CMK (cell line): ENCODE data around the gene COX6A2.
"Not testable (repeated sequence)": the region's sequence is repeated elsewhere in the genome, so short reads cannot be mapped to it uniquely, and the experiment has no call there.

Source experiments
- DNase-seq: peaks from one replicate; pipeline ENCODE4 v3.0.0-alpha.2; 2010; ENCODE audit warnings: low read depth

COX6A2 gene

DNA sequence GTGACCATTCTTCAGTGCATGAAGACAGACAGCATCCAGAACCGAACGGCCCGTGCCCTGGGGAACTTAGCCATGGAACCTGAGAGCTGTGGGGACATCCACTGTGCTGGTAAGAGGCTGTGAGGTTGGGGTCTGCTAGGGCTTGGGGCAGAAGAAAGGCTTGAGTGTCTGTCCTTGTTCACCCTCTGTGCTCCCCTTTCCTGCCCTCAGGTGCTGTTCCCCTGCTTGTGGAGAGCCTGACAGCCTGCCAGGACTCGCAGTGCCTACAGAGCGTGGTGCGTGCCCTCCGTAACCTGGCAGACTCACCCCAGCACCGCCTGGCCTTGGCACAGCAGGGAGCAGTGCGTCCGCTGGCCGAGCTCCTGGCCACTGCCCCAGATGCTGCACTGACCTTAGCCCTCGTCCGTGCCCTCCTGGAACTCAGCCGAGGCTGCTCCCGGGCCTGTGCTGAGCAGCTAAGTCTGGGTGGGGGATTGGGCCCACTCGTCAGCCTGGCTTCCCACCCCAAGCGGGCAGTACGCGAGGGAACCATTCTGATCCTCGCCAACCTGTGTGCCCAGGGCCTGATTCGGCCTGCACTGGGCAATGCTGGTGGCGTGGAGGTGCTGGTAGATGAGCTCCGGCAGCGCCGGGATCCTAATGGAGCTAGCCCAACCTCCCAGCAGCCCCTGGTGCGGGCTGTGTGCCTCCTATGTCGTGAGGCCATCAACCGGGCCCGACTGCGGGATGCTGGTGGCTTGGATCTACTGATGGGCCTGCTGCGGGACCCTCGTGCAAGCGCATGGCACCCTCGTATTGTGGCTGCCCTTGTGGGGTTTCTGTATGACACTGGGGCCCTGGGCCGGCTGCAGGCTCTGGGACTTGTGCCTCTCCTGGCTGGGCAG lies 34.0 kb upstream of the COX6A2 start:
- no peak for DNase-seq

DNA sequence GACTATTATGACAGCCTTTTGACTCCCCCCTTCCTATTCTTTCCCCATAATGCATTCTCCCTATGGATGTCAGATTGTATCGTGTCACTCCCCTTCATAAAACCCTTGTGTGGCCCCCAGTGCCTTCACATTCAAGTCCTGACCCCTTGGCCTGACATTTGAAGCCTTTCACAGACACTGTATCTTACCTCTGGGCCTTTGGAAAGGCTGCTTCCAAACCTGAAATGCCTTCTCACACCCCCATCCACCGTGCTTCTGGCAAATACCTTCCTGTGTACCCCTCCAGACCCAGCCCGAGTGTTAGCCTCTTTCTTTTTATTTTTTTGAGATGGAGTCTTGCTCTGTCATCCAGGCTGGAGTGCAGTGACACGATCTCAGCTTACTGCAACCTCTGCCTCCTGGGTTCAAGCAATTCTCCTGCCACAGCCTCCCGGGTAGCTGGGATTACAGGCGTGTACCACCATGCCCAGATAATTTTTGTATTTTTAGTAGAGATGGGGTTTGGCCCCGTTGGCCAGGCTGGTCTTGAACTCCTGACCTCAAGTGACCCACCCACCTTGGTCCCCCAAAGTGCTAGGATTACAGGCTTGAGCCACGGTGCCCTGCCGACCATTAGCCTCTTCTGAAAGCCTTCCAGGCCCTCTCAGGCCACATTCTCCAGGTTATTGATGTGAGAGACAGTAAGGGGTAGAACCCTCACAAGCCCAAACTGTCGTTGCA lies 33.2 kb upstream of the COX6A2 start:
- no peak for DNase-seq

DNA sequence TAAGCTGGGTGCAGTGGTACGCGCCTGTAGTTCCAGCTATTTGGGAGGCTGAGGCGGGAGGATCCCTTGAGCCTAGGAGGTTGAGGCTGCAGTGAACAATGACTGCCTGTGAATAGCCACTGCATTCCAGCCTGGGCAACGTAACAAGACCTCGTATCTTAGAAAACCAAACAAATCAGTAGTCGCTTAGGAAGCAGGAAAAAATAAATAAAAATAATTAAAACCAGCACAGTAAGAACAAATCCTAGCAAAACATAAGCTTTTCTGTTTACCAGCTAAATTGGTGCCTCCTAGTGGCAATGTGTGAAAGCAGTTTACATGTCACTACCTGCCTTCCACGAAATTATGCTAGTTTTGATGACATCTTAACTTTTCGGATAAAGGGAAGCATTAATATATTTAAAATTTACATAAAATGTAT lies 32.4 kb upstream of the COX6A2 start:
- DNase-seq, result no peak

DNA sequence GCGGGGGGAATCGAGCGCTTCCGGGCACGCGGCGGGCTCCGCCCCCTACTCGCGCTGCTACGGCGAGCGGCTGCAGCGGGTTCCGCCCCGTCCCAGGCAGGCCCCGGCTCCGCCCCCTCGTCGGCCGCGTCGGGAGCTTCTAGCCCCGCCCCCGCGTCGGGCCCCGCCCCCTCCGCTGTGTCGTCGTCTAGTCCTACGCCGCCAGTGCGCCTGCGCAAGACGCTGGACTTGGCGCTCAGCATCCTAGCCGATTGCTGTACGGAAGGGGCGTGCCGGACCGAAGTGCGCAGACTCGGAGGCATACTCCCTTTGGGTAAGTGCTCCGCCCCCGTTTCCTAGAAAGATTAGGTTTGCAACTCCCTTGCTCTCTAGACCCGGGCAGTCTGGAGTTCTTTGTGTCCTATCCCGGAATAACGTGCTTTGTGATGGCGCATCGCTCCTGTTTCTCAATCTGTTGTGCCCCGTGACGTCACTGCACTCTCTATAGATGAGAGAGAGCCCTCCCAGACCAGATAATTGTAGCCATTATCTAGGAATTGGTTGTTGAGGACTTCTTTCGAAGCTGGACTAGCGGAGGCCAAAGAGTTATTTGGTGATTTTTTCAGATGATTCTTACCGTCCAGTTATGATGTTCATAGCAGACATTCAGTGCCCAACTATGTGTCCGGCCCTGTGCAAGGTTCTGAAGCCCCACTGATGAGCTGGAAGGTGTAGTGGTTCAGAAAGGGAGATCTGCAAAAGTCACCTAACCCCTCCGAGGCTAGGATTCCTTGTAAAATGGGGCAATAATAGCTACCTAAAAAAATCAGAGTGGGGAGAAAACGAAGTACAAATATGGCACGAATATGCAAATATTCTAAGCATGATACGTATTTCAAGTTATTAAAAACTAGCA lies 31.8 kb upstream of the COX6A2 start:
- DNase-seq, result peak; percentile 99

DNA sequence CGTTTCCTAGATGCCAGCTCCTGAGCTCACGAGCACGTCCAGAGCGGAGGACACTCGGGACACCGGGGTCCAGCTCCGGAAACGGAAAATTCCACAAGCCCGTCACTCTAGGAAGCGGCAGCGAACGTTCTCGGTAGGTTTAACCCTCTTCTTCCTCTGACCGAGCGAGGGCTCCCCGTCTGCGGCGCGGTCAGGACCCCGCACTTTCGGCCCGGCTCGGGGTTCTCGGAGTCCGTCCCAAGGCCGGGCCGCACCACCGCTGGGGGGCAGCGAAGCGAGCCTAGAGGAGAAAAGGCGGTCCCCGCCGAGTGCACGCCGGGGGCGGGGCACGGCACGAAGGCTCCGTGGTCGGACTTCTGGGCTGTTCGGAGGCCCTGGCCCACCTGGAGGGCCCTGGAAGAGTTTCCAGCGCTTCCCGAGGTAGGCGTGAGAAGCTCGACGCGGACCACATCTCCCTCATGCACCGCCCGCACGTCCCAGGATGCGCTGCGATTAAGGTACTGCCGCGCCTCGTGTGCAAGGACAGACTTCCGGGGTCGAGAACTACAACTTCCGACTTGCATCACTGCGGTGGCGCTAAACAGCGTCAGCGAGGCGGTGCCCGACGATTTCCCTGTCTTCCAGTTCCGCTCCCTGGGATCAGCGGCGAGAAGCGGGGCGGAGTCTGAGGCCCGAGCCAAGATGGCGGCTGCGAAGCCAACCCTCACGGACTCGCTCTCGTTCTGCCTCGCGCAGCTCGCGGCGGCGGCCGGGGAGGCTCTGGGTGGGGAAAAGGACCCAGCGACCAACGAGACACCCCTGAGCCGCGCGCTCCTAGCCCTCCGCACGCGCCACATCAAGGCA lies 30.9 kb upstream of the COX6A2 start, which contains the start of gene ARMC5:
Gene ARMC5 (plus strand): TSS at position 658 of the 843 bp plus-strand sequence. CDS start 24 bp downstream, at position 682.
- peak; percentile 97 for DNase-seq

DNA sequence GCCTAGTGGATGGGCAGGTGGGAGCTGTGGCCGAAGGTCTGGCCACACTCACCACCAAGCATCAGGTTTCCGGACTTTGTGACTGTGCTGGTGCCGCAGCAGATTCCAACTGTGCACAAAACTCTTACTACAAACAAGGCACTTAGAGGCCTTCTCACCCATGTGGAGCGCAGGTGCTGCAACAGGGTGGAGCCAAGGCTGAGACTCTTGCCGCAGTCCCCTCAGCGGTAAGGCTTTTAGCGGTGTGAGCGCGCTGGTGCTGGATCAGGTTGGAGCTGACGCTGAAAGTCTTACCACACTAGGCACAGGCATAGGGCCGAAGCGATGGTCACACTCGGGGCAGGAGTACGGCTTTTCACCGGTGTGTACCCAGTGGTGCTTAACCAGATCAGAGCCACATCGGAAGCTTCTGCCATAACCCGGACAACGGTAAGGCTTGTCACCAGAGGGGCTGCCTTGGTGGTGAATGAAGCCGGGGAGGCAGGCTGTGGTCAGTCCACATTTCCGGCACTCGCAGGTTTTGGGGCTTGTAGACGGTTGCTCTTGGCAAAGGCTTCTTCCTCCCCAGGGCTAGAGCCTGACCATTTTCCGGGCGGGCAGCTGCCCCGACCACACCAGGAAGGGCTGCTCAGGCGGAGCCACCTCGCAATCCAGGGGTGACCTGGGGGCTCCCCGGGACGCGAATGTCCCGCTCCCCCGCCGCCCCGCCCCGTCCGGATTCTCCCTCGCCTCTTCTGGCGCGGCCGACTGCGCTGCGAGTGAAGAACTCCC lies 30.1 kb upstream of the COX6A2 start:
- DNase-seq, result no peak

DNA sequence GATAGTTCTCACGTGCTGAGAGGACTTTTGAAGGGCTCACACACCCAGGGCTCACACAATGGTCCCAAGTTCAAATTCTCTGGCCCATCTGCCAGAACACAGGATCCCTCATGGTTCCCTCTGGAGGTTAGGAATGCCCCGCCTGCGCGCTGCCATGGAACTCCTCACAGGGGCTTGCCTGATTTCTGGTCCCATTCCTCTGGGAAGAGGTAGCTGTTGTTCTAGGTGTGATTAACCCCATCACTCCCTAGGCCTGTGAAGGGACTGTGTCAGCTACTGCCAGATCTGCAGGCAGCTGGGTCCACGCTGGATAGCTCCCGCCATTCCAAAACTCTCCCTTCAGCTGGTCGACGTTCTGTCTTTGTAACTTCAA lies 28.8 kb upstream of the COX6A2 start:
- DNase-seq, result no peak

DNA sequence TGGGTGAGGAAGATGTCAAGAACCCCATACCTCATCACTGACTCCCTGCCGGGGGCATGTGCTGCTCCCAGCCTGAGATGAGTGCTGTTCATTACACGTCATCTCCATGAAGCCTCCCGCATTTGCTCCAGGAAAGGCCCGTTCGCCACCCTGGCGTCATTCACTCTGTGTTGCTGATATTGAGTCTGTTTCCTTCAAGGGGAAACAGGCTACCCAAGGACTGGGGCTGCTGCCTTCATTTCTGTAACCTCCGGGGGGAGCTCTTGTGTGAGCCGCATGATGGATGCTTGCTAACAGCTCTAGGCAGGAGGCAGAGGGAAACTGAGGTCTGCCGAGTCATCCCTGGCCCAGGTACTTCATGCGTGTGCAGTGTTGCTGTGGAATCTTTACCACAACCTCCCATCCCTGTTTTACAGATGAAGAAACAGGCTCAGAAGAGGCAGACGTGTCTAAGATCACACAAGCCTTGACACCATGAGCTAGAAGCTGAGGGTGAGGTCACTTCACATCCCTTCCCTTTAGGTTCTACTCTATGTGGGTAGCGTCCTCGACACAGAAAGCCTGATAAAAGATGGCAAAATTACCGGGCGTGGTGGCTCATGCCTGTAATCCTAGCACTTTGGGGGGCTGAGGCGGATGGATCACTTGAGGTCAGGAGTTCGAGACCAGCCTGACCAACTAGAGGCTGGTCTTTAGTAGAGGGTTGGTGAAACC lies 27.6 kb upstream of the COX6A2 start:
- DNase-seq, result no peak

DNA sequence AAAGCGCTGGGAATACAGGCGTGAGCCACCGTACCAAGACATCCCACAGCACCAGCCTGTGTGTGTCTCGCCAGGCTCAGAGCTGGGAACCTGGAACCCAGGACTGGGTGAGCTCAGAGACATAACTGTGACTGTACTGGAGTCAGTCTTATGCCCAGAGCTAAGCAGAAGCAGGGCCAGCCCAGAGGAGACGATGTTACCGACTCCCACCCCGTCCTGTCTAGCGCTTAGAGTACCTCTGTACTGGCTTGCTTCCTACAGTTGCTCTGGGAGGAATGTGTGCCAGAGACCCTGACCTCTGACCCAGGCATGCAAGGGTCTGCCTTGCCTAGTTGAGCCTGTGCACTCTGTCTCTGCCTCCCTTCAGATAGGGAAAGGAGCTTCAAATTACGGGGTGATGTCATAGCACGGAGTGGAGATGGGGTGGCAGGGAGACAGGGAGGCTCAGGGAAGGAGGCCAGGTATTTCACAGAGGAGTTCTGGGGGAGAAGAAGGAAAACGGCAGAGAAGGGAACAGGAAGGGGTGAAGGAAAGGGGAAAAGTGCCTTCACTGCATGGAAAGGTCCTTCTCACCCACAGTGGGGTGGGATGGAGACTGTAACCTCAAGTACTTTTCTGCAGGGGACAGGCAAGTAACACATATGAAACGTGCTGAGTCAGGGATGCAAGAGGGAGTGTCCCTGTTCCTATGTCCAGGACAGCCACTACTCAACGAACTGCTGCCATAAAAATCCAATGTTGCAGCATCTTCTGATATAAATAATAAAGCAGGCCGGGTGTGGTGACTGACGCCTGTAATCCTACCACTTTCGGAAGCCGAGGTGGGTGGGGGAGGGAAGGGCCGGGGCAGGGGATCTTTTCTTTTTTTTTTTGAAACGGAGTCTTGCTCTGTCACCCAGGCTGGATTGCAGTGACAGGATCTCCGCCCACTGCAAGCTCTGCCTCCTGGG lies 25.4 kb upstream of the COX6A2 start:
- no peak for DNase-seq

DNA sequence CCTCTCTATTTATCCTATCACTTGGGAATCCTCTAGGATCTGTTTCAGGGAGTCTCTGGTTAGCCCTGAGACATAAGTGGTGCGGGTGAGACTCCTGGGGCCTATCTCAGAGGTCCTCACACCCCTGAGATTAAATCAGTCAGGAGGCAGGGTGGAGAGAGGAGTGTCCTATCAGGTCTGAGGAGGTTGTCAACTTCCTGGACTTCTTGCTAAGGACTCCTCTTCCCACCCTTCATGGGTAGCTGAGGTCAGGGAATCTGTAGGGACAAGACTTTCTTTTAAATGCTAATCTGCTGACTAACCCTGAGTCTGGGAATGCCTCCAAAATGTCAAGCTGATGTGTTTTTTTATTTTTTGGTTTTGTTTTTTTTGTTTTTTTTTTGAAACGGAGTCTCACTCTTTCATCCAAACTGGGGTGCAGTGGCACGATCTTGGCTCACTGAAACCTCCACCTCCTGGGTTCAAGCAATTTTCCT lies 24.5 kb upstream of the COX6A2 start:
- no peak for DNase-seq

DNA sequence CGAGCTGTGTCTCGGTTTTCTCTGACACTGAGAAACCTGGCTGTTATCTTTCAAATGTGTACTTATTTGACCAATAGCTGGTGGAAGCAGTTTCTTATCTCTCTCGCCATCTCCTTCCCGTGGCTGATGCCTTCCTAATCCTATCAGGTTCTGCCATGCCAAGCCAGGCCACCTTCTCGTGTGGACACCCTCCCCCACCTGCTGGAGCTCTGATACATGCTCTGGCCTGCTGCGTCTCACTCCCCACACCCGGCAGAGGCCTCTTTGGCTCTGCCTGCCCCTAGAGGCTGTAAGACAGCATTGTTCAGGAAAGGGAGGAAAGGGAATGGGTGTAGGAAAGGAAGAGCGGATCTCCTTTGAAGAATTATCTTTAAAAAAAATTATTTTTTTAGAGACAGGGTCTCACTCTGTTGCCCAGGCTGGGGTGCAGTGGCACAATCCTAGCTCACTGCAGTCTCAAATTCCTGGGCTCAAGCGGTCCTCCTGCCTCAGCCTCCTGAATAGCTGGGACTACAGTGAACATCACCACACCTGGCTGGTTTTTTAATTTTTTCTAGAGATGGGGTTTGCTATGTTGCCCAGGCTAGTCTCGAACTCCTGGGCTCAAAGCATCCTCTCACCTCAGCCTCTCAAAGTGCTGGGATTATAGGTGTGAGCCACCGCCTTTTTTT lies 23.7 kb upstream of the COX6A2 start:
- DNase-seq, result no peak

DNA sequence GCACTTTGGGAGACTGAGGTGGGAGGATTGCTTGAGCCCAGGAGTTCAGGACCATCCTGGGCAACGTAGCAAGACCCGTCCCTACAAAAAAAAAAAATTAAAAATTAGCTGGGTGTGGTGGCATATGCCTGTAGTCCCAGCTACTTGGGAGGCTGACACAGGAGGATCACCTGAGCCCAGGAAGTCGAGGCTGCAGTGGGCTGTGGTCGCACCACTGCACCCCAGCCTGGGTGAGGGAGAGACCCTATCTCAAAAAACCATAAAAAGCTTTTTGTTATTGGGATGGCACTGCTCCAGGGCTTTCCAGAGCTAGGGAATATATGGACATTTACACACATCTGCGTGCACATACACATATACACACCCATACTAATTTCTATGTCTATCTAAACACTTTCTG lies 23.0 kb upstream of the COX6A2 start:
- no peak for DNase-seq

DNA sequence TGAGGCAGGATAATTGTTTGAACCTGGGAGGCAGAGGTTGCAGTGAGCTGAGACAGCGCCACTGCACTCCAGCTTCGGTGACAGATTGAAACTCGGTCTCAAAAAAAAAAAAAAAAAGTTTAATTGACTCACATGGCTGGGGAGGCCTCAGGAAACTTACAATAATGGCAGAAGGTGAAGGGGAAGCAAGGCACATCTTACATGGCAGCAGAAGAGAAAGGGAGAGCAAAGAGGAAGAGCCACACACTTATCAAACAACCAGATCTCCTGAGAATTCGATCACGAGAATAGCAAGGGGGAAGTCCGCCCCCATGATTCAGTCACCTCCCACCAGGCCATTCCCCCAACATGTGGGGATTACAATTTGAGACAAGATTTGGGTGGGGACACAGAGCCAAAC lies 17.8 kb upstream of the COX6A2 start:
- not testable (repeated sequence) for DNase-seq

DNA sequence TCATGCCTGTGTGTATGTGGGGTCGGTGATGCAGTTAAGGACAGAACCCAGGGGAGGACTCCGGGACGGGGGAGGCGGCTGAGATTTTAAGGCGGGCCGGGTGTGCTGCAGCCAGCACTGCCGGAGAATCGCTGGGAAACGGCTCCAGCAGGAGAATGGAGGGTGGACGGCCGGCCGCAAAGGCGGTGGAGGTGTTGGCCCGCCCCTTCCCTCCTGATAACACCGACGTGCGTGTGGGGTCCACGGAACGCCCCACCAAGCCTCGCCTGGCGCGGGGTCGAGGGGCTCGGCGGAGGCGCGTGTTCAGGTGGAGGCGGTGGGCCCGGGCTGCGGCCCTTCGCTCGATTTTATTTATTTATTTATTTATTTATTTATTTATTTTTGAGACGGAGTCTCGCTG lies 13.8 kb upstream of the COX6A2 start:
- no peak for DNase-seq

DNA sequence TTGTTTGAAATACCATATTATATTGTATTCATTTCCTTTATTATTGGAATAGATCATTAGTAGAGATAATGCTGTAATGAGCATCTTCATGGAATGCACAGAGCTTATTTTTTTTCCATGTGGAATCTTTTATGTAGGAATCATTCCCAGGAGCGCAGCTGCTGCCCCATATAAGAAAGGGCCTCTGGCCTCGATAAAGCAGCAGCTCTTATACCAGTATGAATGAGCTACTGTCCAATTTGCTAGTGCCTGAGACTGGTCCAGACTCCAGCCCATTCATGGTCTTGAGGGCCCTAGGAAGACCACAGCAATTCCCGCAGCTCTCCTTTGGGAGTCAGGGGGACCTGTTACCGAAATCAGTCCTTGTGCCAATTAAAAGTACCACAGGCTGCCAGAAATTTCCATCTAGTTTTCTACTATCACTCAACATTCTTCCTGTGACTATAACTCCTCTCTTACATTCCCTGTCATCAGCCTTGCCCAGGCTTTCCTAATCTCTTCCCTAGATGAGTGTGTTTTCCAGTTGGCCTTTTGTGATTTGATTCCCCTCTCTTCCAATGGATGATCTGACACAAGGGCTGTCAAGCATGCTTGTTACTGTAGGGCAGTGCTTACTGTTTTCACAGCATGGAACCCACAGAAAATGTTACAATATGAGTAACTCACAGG lies 12.5 kb upstream of the COX6A2 start:
- no peak for DNase-seq

DNA sequence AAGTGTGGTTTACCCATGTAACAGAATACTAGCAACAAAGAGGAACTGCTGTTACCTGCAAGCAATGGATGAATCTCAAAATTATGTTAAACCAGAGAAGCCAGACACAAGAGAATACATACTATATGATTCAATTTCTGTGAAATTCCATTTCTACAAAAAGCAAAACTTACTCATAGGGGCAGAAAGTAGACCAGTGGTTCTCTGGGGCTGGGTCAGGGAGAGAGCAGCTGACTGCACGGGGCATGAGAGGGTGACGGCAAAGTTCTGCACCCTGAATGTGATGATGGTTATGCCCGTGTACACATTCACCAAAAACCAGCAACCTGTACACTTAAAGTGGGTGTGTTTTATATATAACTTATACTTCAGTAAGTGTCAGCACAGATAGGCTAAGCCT lies 11.4 kb upstream of the COX6A2 start:
- DNase-seq, result no peak

DNA sequence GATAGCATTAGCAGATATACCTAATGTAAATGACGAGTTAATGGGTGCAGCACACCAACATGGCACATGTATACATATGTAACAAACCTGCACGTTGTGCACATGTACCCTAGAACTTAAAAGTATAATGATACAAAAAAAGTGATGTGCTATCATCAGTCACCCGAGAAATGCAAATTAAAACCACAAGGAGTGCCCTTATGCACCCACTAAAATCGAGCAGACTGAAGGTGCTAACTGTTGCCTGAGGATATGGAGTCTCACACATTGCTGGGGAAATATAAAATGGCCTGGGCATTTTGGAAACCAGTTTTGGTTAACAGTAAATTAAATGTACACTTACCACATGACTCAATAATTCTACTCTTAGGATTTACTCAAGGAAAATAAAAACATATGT lies 10.9 kb upstream of the COX6A2 start:
- DNase-seq, result not testable (repeated sequence)
